Non-pigmented ciliary epithelial cell (primary cell): Measurements from ENCODE around the gene NSUN5.
"Not testable (repeated sequence)": the region's sequence is repeated elsewhere in the genome, so short reads cannot be mapped to it uniquely, and the experiment has no call there.

Source experiments
- DNase-seq: peaks from one replicate; pipeline ENCODE4 v3.0.0-alpha.2; 2010; ENCODE audit warnings: low read depth

The NSUN5 gene

GRCh38 chr7:73325424-73325823, 16.8 kb upstream of the NSUN5 start:
- DNase-seq, result not testable (repeated sequence)

GRCh38 chr7:73324081-73324845, 15.6 kb upstream of the NSUN5 start:
- DNase-seq, result not testable (repeated sequence)

- DNase-seq, result not testable (repeated sequence)
Observed at GRCh38 chr7:73323434-73324080, 14.9 kb upstream of the NSUN5 start.

GRCh38 chr7:73320009-73320408, 11.4 kb upstream of the NSUN5 start:
- DNase-seq, result not testable (repeated sequence)

GRCh38 chr7:73319541-73319940, 10.9 kb upstream of the NSUN5 start:
- not testable (repeated sequence) for DNase-seq

GRCh38 chr7:73318656-73319204, 10.1 kb upstream of the NSUN5 start:
- not testable (repeated sequence) for DNase-seq

GRCh38 chr7:73316521-73316920, 7.9 kb upstream of the NSUN5 start:
- DNase-seq, result no peak

GRCh38 chr7:73314271-73314670, 5.6 kb upstream of the NSUN5 start:
- DNase-seq, result no peak

GRCh38 chr7:73313521-73313906, 4.9 kb upstream of the NSUN5 start:
- DNase-seq, result no peak

GRCh38 chr7:73312831-73313520, 4.3 kb upstream of the NSUN5 start:
- DNase-seq, result no peak

- not testable (repeated sequence) for DNase-seq
Observed at GRCh38 chr7:73311421-73311820, 2.8 kb upstream of the NSUN5 start.

GRCh38 chr7:73308074-73308664, 457 bp downstream of the NSUN5 start:
- no peak for DNase-seq

- DNase-seq, result no peak
Observed at GRCh38 chr7:73307436-73307835, 1.2 kb downstream of the NSUN5 start.

- DNase-seq, result not testable (repeated sequence)
Observed at GRCh38 chr7:73304612-73305387, 3.8 kb downstream of the NSUN5 start.

GRCh38 chr7:73304071-73304470, 4.6 kb downstream of the NSUN5 start:
- no peak for DNase-seq

GRCh38 chr7:73303546-73303945, 5.1 kb downstream of the NSUN5 start:
- DNase-seq, result no peak

- DNase-seq, result not testable (repeated sequence)
Observed at GRCh38 chr7:73302846-73303245, 5.8 kb downstream of the NSUN5 start.

- DNase-seq, result not testable (repeated sequence)
Observed at GRCh38 chr7:73301108-73301507, 7.5 kb downstream of the NSUN5 start.

- not testable (repeated sequence) for DNase-seq
Observed at GRCh38 chr7:73299812-73300211, 8.8 kb downstream of the NSUN5 start.

GRCh38 chr7:73297706-73298105, 10.9 kb downstream of the NSUN5 start:
- DNase-seq, result not testable (repeated sequence)

GRCh38 chr7:73297235-73297634, 11.4 kb downstream of the NSUN5 start:
- not testable (repeated sequence) for DNase-seq
